SK-N-SH (cell line): ENCODE results near the gene ATP4A. TPM values are rescaled to one million over a fixed set of nuclear protein-coding genes. Genes with fewer than 3 reads are reported as not detected.

Experiments used
- CTCF ChIA-PET: fragments of 300-600, 350-600 bp; formaldehyde crosslinking; extraction: SDS; loops from one replicate; lab custom pipeline; 2021; lab: Yijun Ruan, JAX
- POLR2A ChIA-PET: fragments of 350-600 bp; sonication (Branson Sonifier 250); formaldehyde crosslinking; extraction: SDS; loops from one replicate; lab custom pipeline; 2020; ENCODE audit warnings: antibody characterized with exemption, inconsistent platforms; lab: Yijun Ruan, JAX
- DNase-seq: peaks from one replicate; pipeline ENCODE4 v3.0.0; 2012
- H2AFZ ChIP-seq: fragments of 200-600 bp; sonication (generic); 2 replicates; pipeline ENCODE4 v1.8.1; 2016; ENCODE audit warnings: antibody characterized with exemption, mild to moderate bottlenecking, low read depth
- H3F3A ChIP-seq: fragments of 200-600 bp; sonication (generic); replicated peaks from 2 replicates; pipeline ENCODE3; 2016; ENCODE audit warnings: antibody characterized with exemption, mild to moderate bottlenecking; ENCODE audit not compliant: insufficient read depth
- H3K27ac ChIP-seq, 2 experiments: fragments of 200-500 bp in 1 of 2; fragments of 200-600 bp in 1 of 2; sonication (Bioruptor generic) in 1 of 2; sonication (generic), shearing (Covaris generic) in 1 of 2; 2 replicates each; pipeline versions ENCODE4 v1.5.1 to v1.6.1; 2014 to 2016; ENCODE audit warnings: low read depth in 2 of 2, inconsistent platforms in 1 of 2, low read length in 1 of 2, mild to moderate bottlenecking in 1 of 2, mixed read lengths in 1 of 2
- H3K27me3 ChIP-seq: fragments of 200-600 bp; sonication (generic), shearing (Covaris generic); 2 replicates; pipeline ENCODE4 v1.6.1; 2016; ENCODE audit warnings: mixed run types; ENCODE audit not compliant: insufficient read depth
- H3K36me3 ChIP-seq, 2 experiments: fragments of 200-500 bp in 1 of 2; fragments of 200-600 bp in 1 of 2; sonication (Bioruptor generic) in 1 of 2; sonication (generic) in 1 of 2; replicated peaks in 1 of 2; 2 replicates each; pipeline versions ENCODE3 to v1.5.1; 2014 to 2016; ENCODE audit warnings: low read length in 1 of 2, mild to moderate bottlenecking in 1 of 2; ENCODE audit not compliant: insufficient read depth in 2 of 2, control insufficient read depth in 1 of 2
- H3K4me1 ChIP-seq, 2 experiments: fragments of 200-500 bp in 1 of 2; fragments of 200-600 bp in 1 of 2; sonication (Bioruptor generic) in 1 of 2; sonication (generic), shearing (Covaris generic) in 1 of 2; 2 replicates each; pipeline versions ENCODE4 v1.5.1 to v1.6.1; 2014 to 2016; ENCODE audit warnings: low read depth in 1 of 2, low read length in 1 of 2, mixed run types in 1 of 2; ENCODE audit not compliant: insufficient read depth in 2 of 2, control insufficient read depth in 1 of 2
- H3K4me2 ChIP-seq: fragments of 200-600 bp; sonication (generic), shearing (Covaris generic); 2 replicates; pipeline ENCODE4 v1.6.1; 2017; ENCODE audit warnings: mixed run types
- H3K4me3 ChIP-seq, 2 experiments: fragments of 200-500 bp in 1 of 2; fragments of 200-600 bp in 1 of 2; sonication (Bioruptor generic) in 1 of 2; sonication (generic), shearing (Covaris generic) in 1 of 2; 2 replicates each; pipeline versions ENCODE4 v1.5.1 to v1.8.1; 2014 to 2016; ENCODE audit warnings: low read depth in 2 of 2, inconsistent platforms in 1 of 2, low read length in 1 of 2, mild to moderate bottlenecking in 1 of 2, mixed read lengths in 1 of 2, moderate library complexity in 1 of 2
- H3K79me2 ChIP-seq: fragments of 200-600 bp; sonication (generic); 2 replicates; pipeline ENCODE4 v1.8.1; 2017; ENCODE audit warnings: mild to moderate bottlenecking; ENCODE audit not compliant: insufficient read depth
- H3K9ac ChIP-seq: fragments of 200-600 bp; sonication (generic); 2 replicates; pipeline ENCODE4 v1.6.1; 2017; ENCODE audit warnings: mixed run types
- H3K9me2 ChIP-seq: fragments of 200-600 bp; sonication (generic); 2 replicates; pipeline ENCODE4 v1.6.1; 2017; ENCODE audit warnings: mixed run types
- H3K9me3 ChIP-seq: fragments of 200-600 bp; sonication (generic); 2 replicates; pipeline ENCODE4 v1.6.1; 2017; ENCODE audit warnings: mixed run types, mild to moderate bottlenecking, moderate library complexity
- H4K20me1 ChIP-seq: fragments of 200-600 bp; sonication (generic); 2 replicates; pipeline ENCODE4 v1.6.1; 2017; ENCODE audit warnings: mild to moderate bottlenecking, mixed run types; ENCODE audit not compliant: insufficient read depth
- CHD2 ChIP-seq: fragments of 150-350 bp; IDR thresholded peaks from 2 replicates; pipeline ENCODE4 v1.6.1; 2018; ENCODE audit warnings: low read length; ENCODE audit not compliant: partially characterized antibody
- ELF1 ChIP-seq: IDR thresholded peaks from 2 replicates; pipeline ENCODE4 v1.4.0; 2012
- EP300 ChIP-seq, 2 experiments: IDR thresholded peaks; 2 replicates each; pipeline versions ENCODE4 v1.4.0 to v1.6.1; 2012; ENCODE audit warnings: borderline replicate concordance in 1 of 2, low read depth in 1 of 2, low read length in 1 of 2
- FOSL2 ChIP-seq: IDR thresholded peaks from 2 replicates; pipeline ENCODE4 v1.4.0; 2012; ENCODE audit warnings: low read depth, mild to moderate bottlenecking, moderate library complexity, borderline replicate concordance
- GATA2 ChIP-seq: sonication (generic); formaldehyde crosslinking; IDR thresholded peaks from 2 replicates; pipeline ENCODE4 v1.5.0; 2020; ENCODE audit warnings: mild to moderate bottlenecking, missing genetic modification reagents
- JUND ChIP-seq: IDR thresholded peaks from 2 replicates; pipeline ENCODE4 v1.4.0; 2012
- MXI1 ChIP-seq: IDR thresholded peaks from 2 replicates; pipeline ENCODE4 v1.6.1; 2012; ENCODE audit warnings: mild to moderate bottlenecking, low read depth, low read length, improper control_type of control experiment
- NRF1 ChIP-seq: IDR thresholded peaks from 2 replicates; pipeline ENCODE4 v1.6.1; 2012; ENCODE audit warnings: low read depth, mild to moderate bottlenecking, low read length
- RCOR1 ChIP-seq: fragments of 150-350 bp; IDR thresholded peaks from 2 replicates; pipeline ENCODE4 v1.6.1; 2017; ENCODE audit warnings: antibody characterized with exemption, low read length
- RFX5 ChIP-seq: IDR thresholded peaks from 2 replicates; pipeline ENCODE4 v1.6.1; 2012; ENCODE audit warnings: mild to moderate bottlenecking, improper control_type of control experiment, low read length
- RXRA ChIP-seq: IDR thresholded peaks from 2 replicates; pipeline ENCODE4 v1.4.0; 2012; ENCODE audit warnings: low read depth, mild to moderate bottlenecking, borderline replicate concordance
- TAF1 ChIP-seq: IDR thresholded peaks from 2 replicates; pipeline ENCODE4 v1.6.1; 2012; ENCODE audit warnings: low read depth, mild to moderate bottlenecking, low read length, moderate library complexity, borderline replicate concordance
- TCF12 ChIP-seq: IDR thresholded peaks from 2 replicates; pipeline ENCODE4 v1.4.0; 2012
- USF1 ChIP-seq: IDR thresholded peaks from 2 replicates; pipeline ENCODE4 v1.4.0; 2012; ENCODE audit warnings: low read depth, borderline replicate concordance
- ZBTB33 ChIP-seq: IDR thresholded peaks from 2 replicates; pipeline ENCODE4 v1.4.0; 2012; ENCODE audit warnings: low read depth, borderline replicate concordance
- WGBS: methylation state at CpG from one replicate; pipeline ENCODE4 v1.1.6; 2017; ENCODE audit warnings: low lambda C conversion rate; 5-methylcytosine and 5-hydroxymethylcytosine counted together
- polyA plus RNA-seq, 3 experiments: library from polyadenylated mRNA; depleted of rRNA; stranded (reverse); fragments of >200 nt; gene quantifications; 2 replicates each; pipeline ENCODE4 v1.2.3, GENCODE V29; 2012
- TF ChIP-seq, protein P1 (sequence below): IDR thresholded peaks from 2 replicates; pipeline ENCODE4 v1.6.1; 2012; ENCODE audit warnings: mild to moderate bottlenecking, low read depth, low read length, moderate library complexity
- TF ChIP-seq, protein P2 (sequence below): IDR thresholded peaks from 2 replicates; pipeline ENCODE4; 2012

Gene ATP4A
- polyA plus RNA-seq, 1 of the 3 experiments (the other 2 are of a cell fraction): not detected

GRCh38 chr19:35554076-35554475, 9.4 kb downstream of the ATP4A start:
- ChIA-PET POLR2A (no interaction called here), CTCF (interaction anchor here (1.2 kb wide), 1 partner anchor 66 kb away, joined by 3 read pairs; no protein-coding TSS in a partner anchor)

More at GRCh38 chr19:35554076-35554475, 9.4 kb downstream of the ATP4A start:
- Histone ChIP-seq H3K4me3 (no peak overlapping the region), H3K9me2 (no peaks in the 10 kb centered on the region), H4K20me1 (peaks cover 5% of the 10 kb centered on the region; the same call in 1 of the 2 replicates), H3K9me3 (no peaks in the 10 kb centered on the region), H3K4me2 (no peak overlapping the region), H3K27ac (no peak overlapping the region), H3F3A (no peaks in the 10 kb centered on the region), H3K79me2 (no peaks in the 10 kb centered on the region), H3K4me1 (peaks cover 0 to 11% of the 10 kb centered on the region in 2 experiments; a peak in 1 of 4 replicates), H3K36me3 (no peaks in the 10 kb centered on the region), H3K9ac (no peak overlapping the region), H3K27me3 (peaks cover 9% of the 10 kb centered on the region), H2AFZ (no peak overlapping the region)
- 47% methylated on average over 5 of the region's 5 CpGs for WGBS
- no peak for DNase-seq
- TF ChIP-seq RCOR1 (no peak), GATA2 (CRISPR knock-in tag) (no peak), CHD2 (no peak), USF1 (no peak), EP300 (IDR thresholded peaks at IDR 0.05; ENCODE audit: borderline replicate concordance in 1 of 2, low read depth in 1 of 2, low read length in 1 of 2) (no peak), ELF1 (no peak), NRF1 (no peak), FOSL2 (no peak), TAF1 (no peak), RXRA (no peak), JUND (no peak), RFX5 (no peak), MXI1 (no peak), ZBTB33 (no peak), TCF12 (no peak)
- TF ChIP-seq, protein P1, sequence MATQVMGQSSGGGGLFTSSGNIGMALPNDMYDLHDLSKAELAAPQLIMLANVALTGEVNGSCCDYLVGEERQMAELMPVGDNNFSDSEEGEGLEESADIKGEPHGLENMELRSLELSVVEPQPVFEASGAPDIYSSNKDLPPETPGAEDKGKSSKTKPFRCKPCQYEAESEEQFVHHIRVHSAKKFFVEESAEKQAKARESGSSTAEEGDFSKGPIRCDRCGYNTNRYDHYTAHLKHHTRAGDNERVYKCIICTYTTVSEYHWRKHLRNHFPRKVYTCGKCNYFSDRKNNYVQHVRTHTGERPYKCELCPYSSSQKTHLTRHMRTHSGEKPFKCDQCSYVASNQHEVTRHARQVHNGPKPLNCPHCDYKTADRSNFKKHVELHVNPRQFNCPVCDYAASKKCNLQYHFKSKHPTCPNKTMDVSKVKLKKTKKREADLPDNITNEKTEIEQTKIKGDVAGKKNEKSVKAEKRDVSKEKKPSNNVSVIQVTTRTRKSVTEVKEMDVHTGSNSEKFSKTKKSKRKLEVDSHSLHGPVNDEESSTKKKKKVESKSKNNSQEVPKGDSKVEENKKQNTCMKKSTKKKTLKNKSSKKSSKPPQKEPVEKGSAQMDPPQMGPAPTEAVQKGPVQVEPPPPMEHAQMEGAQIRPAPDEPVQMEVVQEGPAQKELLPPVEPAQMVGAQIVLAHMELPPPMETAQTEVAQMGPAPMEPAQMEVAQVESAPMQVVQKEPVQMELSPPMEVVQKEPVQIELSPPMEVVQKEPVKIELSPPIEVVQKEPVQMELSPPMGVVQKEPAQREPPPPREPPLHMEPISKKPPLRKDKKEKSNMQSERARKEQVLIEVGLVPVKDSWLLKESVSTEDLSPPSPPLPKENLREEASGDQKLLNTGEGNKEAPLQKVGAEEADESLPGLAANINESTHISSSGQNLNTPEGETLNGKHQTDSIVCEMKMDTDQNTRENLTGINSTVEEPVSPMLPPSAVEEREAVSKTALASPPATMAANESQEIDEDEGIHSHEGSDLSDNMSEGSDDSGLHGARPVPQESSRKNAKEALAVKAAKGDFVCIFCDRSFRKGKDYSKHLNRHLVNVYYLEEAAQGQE: no peak
- TF ChIP-seq, protein P2, sequence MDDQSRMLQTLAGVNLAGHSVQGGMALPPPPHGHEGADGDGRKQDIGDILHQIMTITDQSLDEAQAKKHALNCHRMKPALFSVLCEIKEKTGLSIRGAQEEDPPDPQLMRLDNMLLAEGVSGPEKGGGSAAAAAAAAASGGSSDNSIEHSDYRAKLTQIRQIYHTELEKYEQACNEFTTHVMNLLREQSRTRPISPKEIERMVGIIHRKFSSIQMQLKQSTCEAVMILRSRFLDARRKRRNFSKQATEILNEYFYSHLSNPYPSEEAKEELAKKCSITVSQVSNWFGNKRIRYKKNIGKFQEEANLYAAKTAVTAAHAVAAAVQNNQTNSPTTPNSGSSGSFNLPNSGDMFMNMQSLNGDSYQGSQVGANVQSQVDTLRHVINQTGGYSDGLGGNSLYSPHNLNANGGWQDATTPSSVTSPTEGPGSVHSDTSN: no peak
